Liver (tissue), 9 donors: Measurements from ENCODE around the gene CEP128. TPM values are rescaled to one million over a fixed set of nuclear protein-coding genes. Genes with fewer than 3 reads are reported as not detected.

ENCODE experiments used
- DNase-seq: peaks from one replicate; pipeline ENCODE4 v3.0.0-alpha.2; 2017; ENCODE audit warnings: low spot score
- H3K27ac ChIP-seq, 2 donors: one replicate each; pipeline ENCODE4 v1.7.0; 2013; ENCODE audit warnings: inconsistent platforms in 2 of 2, low read length in 2 of 2, control low read depth in 1 of 2, low read depth in 1 of 2, mild to moderate bottlenecking in 1 of 2
- H3K27me3 ChIP-seq, 4 donors: one replicate each; pipeline versions ENCODE4 v1.6.1 to v1.7.0; 2013; ENCODE audit warnings: low read length in 3 of 4, inconsistent platforms in 1 of 4, mild to moderate bottlenecking in 1 of 4, moderate library complexity in 1 of 4; ENCODE audit not compliant: control insufficient read depth in 4 of 4, insufficient read depth in 4 of 4
- H3K36me3 ChIP-seq, 4 donors: one replicate each; pipeline versions ENCODE4 v1.6.1 to v1.7.0; 2013; ENCODE audit warnings: low read length in 3 of 4, mild to moderate bottlenecking in 3 of 4, low read depth in 1 of 4, moderate library complexity in 1 of 4; ENCODE audit not compliant: control insufficient read depth in 4 of 4, insufficient read depth in 3 of 4
- H3K4me1 ChIP-seq, 4 donors: one replicate each; pipeline versions ENCODE4 v1.6.1 to v1.7.0; 2013; ENCODE audit warnings: low read length in 3 of 4, mild to moderate bottlenecking in 3 of 4, moderate library complexity in 1 of 4; ENCODE audit not compliant: control insufficient read depth in 4 of 4, insufficient read depth in 4 of 4
- H3K4me3 ChIP-seq, 3 donors: one replicate each; pipeline versions ENCODE4 v1.6.1 to v1.7.0; 2013; ENCODE audit warnings: low read length in 3 of 3, control low read depth in 1 of 3, low read depth in 1 of 3, mild to moderate bottlenecking in 1 of 3
- H3K9ac ChIP-seq, 2 donors: one replicate each; pipeline ENCODE4 v1.7.0; 2013; ENCODE audit warnings: low read length in 2 of 2, mild to moderate bottlenecking in 2 of 2, moderate library complexity in 2 of 2, control low read depth in 1 of 2, low read depth in 1 of 2
- H3K9me3 ChIP-seq, 4 donors: one replicate each; pipeline versions ENCODE4 v1.6.1 to v1.7.0; 2013; ENCODE audit warnings: low read length in 3 of 4; ENCODE audit not compliant: control insufficient read depth in 4 of 4
- ATF3 ChIP-seq: IDR thresholded peaks from 2 replicates; pipeline ENCODE4 v1.6.1; 2016; ENCODE audit warnings: antibody characterized with exemption
- CTCF ChIP-seq: fragments of 150-350 bp; IDR thresholded peaks from 2 replicates; pipeline ENCODE4 v1.5.1; 2017; ENCODE audit warnings: improper control_type of control experiment, low read depth, low read length; ENCODE audit not compliant: missing input control
- EGR1 ChIP-seq, 2 donors: IDR thresholded peaks; 2 replicates each; pipeline ENCODE4 v1.6.1; 2016 to 2018; ENCODE audit warnings: antibody characterized with exemption in 2 of 2, low read depth in 2 of 2
- FOXA1 ChIP-seq: IDR thresholded peaks from 2 replicates; pipeline ENCODE4 v1.6.1; 2016; ENCODE audit warnings: antibody characterized with exemption
- FOXA2 ChIP-seq: IDR thresholded peaks from 2 replicates; pipeline ENCODE4 v1.6.1; 2016; ENCODE audit warnings: antibody characterized with exemption
- GABPA ChIP-seq, 2 donors: IDR thresholded peaks in 1 of 2; conservative IDR thresholded peaks in 1 of 2; 2 replicates each; pipeline ENCODE4 v1.6.1; 2016; ENCODE audit warnings: antibody characterized with exemption in 2 of 2, mild to moderate bottlenecking in 1 of 2, moderate library complexity in 1 of 2
- HNF4A ChIP-seq, 2 donors: conservative IDR thresholded peaks; 2 replicates each; pipeline ENCODE4 v1.6.1; 2016; ENCODE audit warnings: antibody characterized with exemption in 2 of 2, mild to moderate bottlenecking in 2 of 2
- HNF4G ChIP-seq: IDR thresholded peaks from 2 replicates; pipeline ENCODE4 v1.6.1; 2016; ENCODE audit warnings: antibody characterized with exemption
- JUND ChIP-seq, 2 donors: IDR thresholded peaks; 2 replicates each; pipeline ENCODE4 v1.6.1; 2016; ENCODE audit warnings: antibody characterized with exemption in 2 of 2
- MAX ChIP-seq: IDR thresholded peaks from 2 replicates; pipeline ENCODE4 v1.6.1; 2016; ENCODE audit warnings: antibody characterized with exemption
- NR2F2 ChIP-seq: IDR thresholded peaks from 2 replicates; pipeline ENCODE4 v1.6.1; 2016; ENCODE audit warnings: antibody characterized with exemption
- RAD21 ChIP-seq, 2 donors: IDR thresholded peaks; 2 replicates each; pipeline ENCODE4 v1.6.1; 2016; ENCODE audit warnings: antibody characterized with exemption in 2 of 2, mild to moderate bottlenecking in 2 of 2
- REST ChIP-seq: IDR thresholded peaks from 2 replicates; pipeline ENCODE4 v1.6.1; 2016; ENCODE audit warnings: antibody characterized with exemption, mild to moderate bottlenecking
- RXRA ChIP-seq, 2 donors: IDR thresholded peaks; 2 replicates each; pipeline ENCODE4 v1.6.1; 2017 to 2018; ENCODE audit warnings: antibody characterized with exemption in 2 of 2, mild to moderate bottlenecking in 1 of 2
- SP1 ChIP-seq: IDR thresholded peaks from 2 replicates; pipeline ENCODE4 v1.6.1; 2018; ENCODE audit warnings: antibody characterized with exemption, mild to moderate bottlenecking
- TAF1 ChIP-seq: conservative IDR thresholded peaks from 2 replicates; pipeline ENCODE4 v1.6.1; 2016; ENCODE audit warnings: antibody characterized with exemption, mild to moderate bottlenecking
- YY1 ChIP-seq: IDR thresholded peaks from 2 replicates; pipeline ENCODE4 v1.6.1; 2016; ENCODE audit warnings: antibody characterized with exemption, mild to moderate bottlenecking
- ZBTB33 ChIP-seq: IDR thresholded peaks from 2 replicates; pipeline ENCODE4 v1.6.1; 2016; ENCODE audit warnings: antibody characterized with exemption
- WGBS: extraction: QIAGEN DNeasy Blood & Tissue Kit; methylation state at CpG from one replicate; pipeline ENCODE4 v1.1.7; 2013; 5-methylcytosine and 5-hydroxymethylcytosine counted together
- polyA plus RNA-seq, 2 donors: library from polyadenylated mRNA; stranded (reverse) in 1 of 2; unstranded in 1 of 2; fragments of 200-250 nt in 1 of 2; fragments of >200 nt in 1 of 2; fragmentation: Nextera tagmentation in 1 of 2; extraction: Ambion mirVana in 1 of 2; gene quantifications; one replicate each; pipeline versions ENCODE4 v1.2.1 to v1.2.3, GENCODE V29; 2013 to 2015
- total RNA-seq, 2 donors: library from RNA; depleted of rRNA; stranded (reverse); fragments of >200 nt; gene quantifications; one replicate each; pipeline ENCODE4 v1.2.3, GENCODE V29; 2014
- donor health status: healthy.
- donor health status: healthy.
- donor health status: healthy.
- donor health status: healthy.
- donor health status: healthy.

The CEP128 gene
- total and polyA plus RNA-seq, 4 donors, result 0.27 to 3.8 (median 1.4) TPM

GRCh38 chr14:80575763-80576162 lies 365.8 kb downstream of the CEP128 start:
- no peak overlapping the region for H3K4me3 ChIP-seq
- H3K9ac ChIP-seq, result no peak overlapping the region
- H3K4me1 ChIP-seq, result no peaks in the 10 kb centered on the region
- no peaks in the 10 kb centered on the region for H3K36me3 ChIP-seq
- no peak for DNase-seq
- no peak overlapping the region for H3K27ac ChIP-seq
- TF ChIP-seq HNF4A (conservative IDR thresholded peaks at IDR 0.05), result no peak
- TF ChIP-seq JUND (IDR thresholded peaks at IDR 0.05), result no peak
- TF ChIP-seq MAX, result no peak
- TF ChIP-seq SP1, result no peak
- 91% methylated on average over 2 of the region's 2 CpGs for WGBS
- H3K27me3 ChIP-seq, result no peaks in the 10 kb centered on the region
- H3K9me3 ChIP-seq, result no peaks in the 10 kb centered on the region

- H3K4me3 ChIP-seq, result no peak overlapping the region
- no peaks in the 10 kb centered on the region for H3K9me3 ChIP-seq
- no peaks in the 10 kb centered on the region for H3K27me3 ChIP-seq
- H3K27ac ChIP-seq, result no peak overlapping the region
- TF ChIP-seq CTCF (no peak), YY1 (no peak), RXRA (IDR thresholded peaks at IDR 0.05) (no peak), MAX (no peak)
- no peak for DNase-seq
- H3K36me3 ChIP-seq, result no peaks in the 10 kb centered on the region
- H3K4me1 ChIP-seq, result no peaks in the 10 kb centered on the region
- over 99% methylated on average over 6 of the region's 6 CpGs for WGBS
- H3K9ac ChIP-seq, result no peak overlapping the region
These were observed 368.9 kb downstream of the CEP128 start for GRCh38 chr14:80572666-80573065.

GRCh38 chr14:80570930-80571298 lies 370.6 kb downstream of the CEP128 start:
- Histone ChIP-seq H3K27ac (no peak overlapping the region), H3K9ac (no peak overlapping the region), H3K4me3 (no peak overlapping the region), H3K9me3 (no peaks in the 10 kb centered on the region), H3K4me1 (no peaks in the 10 kb centered on the region), H3K36me3 (no peaks in the 10 kb centered on the region), H3K27me3 (no peaks in the 10 kb centered on the region)
- DNase-seq, result no peak
- WGBS, result 97% methylated on average over 3 of the region's 3 CpGs
- no peak for TF ChIP-seq TAF1
- TF ChIP-seq EGR1 (IDR thresholded peaks at IDR 0.05; ENCODE audit: low read depth in 2 of 2), result no peak
- no peak for TF ChIP-seq YY1
- TF ChIP-seq ZBTB33, result no peak
- no peak for TF ChIP-seq JUND (IDR thresholded peaks at IDR 0.05)
- no peak for TF ChIP-seq RXRA (IDR thresholded peaks at IDR 0.05)
- no peak for TF ChIP-seq HNF4G
- TF ChIP-seq RAD21 (IDR thresholded peaks at IDR 0.05), result no peak
- TF ChIP-seq FOXA2, result no peak
- no peak for TF ChIP-seq ATF3
- no peak for TF ChIP-seq FOXA1
- no peak for TF ChIP-seq GABPA (IDR thresholded peaks at IDR 0.05 in 1 of 2, conservative IDR thresholded peaks at IDR 0.05 in 1 of 2)
- TF ChIP-seq CTCF, result no peak
- no peak for TF ChIP-seq SP1
- no peak for TF ChIP-seq REST
- TF ChIP-seq NR2F2, result no peak
- TF ChIP-seq HNF4A (conservative IDR thresholded peaks at IDR 0.05), result no peak
- TF ChIP-seq MAX, result no peak
